ENCODE data around the gene OR2V2.
"Not testable (repeated sequence)": the region's sequence is repeated elsewhere in the genome, so short reads cannot be mapped to it uniquely, and the experiment has no call there.

The OR2V2 gene

GRCh38 chr5:181168595-181169118 is 21.3 kb downstream of the OR2V2 start:
- in situ Hi-C loops (cut with HindIII; ENCODE audit: low sequenced_read_pairs) = no loop called here

DNA sequence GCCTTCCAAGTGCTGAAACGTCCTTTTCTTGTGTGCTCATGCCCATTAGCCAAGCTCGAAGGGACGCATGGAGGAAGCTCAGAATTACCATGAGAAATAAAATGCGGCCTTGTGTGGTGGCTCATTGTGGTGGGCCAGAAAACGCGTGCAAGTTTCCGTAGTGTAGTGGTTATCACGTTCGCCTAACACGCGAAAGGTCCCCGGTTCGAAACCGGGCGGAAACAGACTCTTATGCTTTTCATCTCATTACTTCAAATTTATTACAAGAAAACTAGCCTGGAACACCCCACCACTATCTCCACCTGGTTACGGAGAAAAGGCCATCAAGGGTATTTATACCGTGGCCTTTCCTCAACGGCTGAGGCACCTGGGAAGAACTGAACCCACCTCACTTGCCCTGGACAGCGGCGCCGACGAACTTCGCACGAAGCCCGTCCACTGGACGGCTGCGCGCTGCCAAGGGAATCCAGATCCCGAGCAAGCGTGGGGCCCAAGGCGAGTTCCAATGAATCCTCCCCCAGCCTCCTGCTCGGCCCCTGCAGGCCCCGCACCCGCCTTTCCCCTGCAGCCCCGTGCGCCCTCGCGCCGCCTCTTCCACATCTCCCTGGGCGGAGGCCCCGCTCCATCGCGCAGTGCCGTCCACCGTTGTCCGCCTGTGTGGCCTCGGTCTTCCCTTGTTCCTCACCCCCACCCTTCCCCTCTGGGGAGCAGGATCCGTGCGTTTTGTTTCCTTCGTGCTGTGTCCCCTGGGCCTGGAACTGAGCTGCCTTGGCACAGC is 22.3 kb downstream of the OR2V2 start:
- in situ Hi-C loops (cut with HindIII; ENCODE audit: low sequenced_read_pairs) = not testable (repeated sequence)

GRCh38 chr5:181170237-181170825 is 22.9 kb downstream of the OR2V2 start:
- in situ Hi-C loops (cut with HindIII; ENCODE audit: low sequenced_read_pairs) = no loop called here

DNA sequence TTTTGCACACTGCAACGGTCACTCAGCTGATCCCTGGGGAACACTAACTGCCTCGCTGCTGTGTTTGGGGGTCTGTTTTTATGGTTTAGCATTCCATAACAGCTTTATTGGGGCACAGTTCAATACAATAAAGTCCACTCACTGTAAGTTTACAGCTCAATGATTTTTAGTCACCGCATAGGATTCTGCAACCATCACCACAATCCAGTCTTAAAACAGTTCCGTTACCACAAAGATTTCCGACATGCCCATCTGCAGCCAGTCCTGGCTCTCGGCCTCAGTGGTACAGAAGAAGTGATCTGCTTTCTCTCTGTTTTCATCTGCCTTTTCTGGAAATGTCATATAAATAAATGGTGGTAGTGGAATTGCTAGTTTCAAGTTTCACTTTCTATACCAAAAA is 23.6 kb downstream of the OR2V2 start:
- in situ Hi-C loops (cut with HindIII; ENCODE audit: low sequenced_read_pairs) = no loop called here

DNA sequence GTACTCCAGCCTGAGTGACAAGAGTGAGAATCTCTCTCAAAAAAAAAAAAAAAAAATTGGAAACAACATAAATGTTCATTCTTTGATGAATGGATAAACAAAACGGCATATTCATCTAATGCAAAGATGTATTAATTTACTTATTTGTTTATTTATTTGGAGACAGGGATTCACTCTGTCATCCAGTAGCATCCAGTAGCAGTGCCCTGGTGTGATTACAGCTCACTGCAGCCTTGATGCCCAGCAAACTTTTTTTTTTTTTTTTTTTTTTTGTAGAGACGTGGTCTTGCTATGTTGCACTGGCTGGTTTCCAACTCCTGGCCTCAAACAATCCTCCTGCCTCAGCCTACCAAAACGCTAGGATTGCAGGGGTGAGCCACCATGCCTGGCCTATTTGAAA is 24.4 kb downstream of the OR2V2 start:
- in situ Hi-C loops (cut with HindIII; ENCODE audit: low sequenced_read_pairs) = no loop called here

- in situ Hi-C loops (cut with HindIII; ENCODE audit: low sequenced_read_pairs) = no loop called here
Observed at GRCh38 chr5:181173027-181173419, 25.6 kb downstream of the OR2V2 start.

GRCh38 chr5:181173420-181174342 is 26.3 kb downstream of the OR2V2 start:
- in situ Hi-C loops (cut with HindIII; ENCODE audit: low sequenced_read_pairs) = no loop called here

- in situ Hi-C loops (cut with HindIII; ENCODE audit: low sequenced_read_pairs) = no loop called here
Observed at GRCh38 chr5:181176254-181176952, 29.0 kb downstream of the OR2V2 start.

- in situ Hi-C loops (cut with HindIII; ENCODE audit: low sequenced_read_pairs) = not testable (repeated sequence)
Observed at GRCh38 chr5:181177559-181177958, 30.2 kb downstream of the OR2V2 start.

DNA sequence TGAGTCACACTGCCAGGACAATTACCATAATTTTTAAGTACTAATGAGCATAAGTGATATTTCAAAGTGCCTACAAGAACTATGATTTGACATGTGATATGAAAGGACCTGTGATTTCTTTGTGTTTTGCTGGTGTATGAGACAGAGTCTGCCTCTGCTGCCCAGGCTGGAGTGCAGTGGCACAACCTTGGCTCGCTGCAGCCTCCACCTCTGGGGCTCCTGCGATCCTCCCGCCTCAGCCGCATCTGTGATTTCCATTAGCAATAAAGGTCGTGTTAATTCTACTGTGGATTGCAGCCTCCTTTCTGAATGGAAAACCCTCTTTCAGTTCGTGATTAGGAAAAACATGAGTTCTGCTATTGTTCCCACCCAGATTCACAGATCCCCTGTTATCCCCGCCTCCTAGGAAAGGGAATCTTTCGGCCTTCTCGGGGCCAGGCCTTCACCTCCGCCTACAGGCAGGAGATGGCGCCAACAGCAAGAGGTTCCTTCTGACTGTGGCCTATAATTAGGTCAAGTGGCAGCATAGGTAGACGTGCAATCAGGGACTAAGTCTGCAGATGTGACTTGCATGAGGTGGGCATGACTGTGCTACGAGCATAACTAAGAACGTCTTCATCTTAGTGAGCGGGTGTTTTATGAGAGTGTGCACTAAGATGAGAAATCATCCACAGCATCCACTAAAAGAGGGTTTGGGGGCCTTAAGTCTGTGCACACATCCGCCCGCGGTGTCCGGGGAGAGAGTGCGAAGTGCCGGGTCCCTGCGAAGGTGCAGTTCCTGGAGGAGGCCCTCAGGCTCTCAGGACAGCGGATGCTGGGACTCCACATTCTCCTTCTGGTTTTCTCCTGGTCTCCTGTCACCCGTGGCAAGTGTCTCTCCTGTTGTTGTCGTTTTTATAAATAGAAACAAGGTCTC is 34.5 kb downstream of the OR2V2 start:
- in situ Hi-C loops (cut with HindIII; ENCODE audit: low sequenced_read_pairs) = no loop called here

DNA sequence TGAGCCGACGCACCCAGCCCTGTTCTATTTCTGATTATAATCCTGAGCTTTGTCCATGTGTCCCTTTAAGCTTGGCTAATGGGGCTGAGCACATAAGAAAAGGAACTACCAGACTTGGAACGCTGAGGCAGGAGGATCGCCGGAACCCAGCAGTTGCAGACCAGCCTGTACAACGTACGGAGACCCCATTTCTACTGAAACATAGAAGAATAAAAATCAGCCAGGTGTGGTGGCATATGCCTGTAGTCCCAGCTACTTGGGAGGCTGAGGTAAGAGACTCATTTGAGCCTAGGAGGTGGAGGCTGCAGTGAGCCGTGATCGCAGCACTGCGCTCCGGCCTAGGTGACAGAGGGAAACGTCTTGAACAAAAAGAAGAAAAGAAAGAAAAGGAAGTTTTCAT is 35.3 kb downstream of the OR2V2 start:
- in situ Hi-C loops (cut with HindIII; ENCODE audit: low sequenced_read_pairs) = no loop called here

DNA sequence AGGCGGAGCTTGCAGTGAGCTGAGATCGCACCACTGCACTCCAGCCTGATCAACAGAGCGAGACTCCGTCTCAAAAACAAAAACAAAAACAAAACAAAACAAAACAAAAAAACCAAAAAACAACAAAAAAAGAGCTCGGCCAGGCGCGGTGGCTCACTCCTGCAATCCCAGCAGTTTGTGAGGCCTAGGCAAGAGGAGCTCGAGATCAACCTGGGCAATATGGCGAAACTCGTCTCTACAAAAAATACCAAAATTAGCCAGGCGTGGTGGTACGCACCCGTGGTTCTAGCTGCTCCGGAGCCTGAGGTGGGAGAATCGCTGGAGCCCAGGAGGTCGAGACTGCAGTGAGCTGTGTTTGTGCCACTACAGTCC is 37.4 kb downstream of the OR2V2 start:
- in situ Hi-C loops (cut with HindIII; ENCODE audit: low sequenced_read_pairs) = no loop called here

GRCh38 chr5:181185560-181185959 is 38.2 kb downstream of the OR2V2 start:
- in situ Hi-C loops (cut with HindIII; ENCODE audit: low sequenced_read_pairs) = no loop called here

DNA sequence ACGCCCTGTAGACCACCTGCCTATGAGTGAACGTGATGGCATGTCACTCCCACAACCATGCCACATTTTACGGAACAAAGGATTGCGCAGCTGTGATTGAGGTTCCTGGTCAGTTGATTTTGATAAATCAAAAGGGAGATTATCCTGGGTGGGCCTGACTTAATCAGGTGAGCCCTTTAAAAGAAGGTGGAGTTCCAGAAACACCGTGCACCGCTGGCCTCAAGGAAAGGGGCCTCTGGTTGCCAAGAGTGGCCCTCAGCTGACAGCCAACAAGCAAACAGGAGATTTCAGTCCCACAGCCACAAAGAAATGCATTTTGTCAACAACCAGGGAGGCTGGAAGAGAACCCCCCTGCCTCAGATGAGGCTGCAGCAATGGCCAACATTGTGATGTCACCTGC is 38.6 kb downstream of the OR2V2 start:
- in situ Hi-C loops (cut with HindIII; ENCODE audit: low sequenced_read_pairs) = no loop called here

DNA sequence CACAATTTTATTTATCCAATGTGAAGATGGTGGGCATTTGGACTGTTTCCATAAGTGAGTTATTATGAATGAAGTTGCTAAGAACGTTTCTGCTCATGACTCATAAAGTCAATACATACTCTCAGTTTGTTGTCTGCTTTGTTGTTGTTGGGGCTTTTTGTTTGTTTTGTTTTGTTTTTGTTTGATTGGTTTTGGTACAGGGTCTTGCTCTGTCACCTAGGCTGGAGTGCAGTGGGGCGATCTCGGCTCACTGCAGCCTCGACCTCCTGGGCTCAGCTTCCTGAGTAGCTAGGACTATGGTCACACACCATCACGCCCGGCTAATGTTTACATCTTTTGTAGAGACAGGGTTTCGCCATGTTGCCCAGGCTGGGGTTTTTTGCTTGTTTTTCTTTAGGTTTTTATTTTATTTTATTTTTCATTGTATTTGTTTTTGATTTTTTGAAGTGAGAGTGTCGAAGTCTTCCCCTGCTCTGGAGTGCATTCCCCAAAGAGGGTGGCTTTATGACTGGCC is 39.7 kb downstream of the OR2V2 start:
- in situ Hi-C loops (cut with HindIII; ENCODE audit: low sequenced_read_pairs) = no loop called here

DNA sequence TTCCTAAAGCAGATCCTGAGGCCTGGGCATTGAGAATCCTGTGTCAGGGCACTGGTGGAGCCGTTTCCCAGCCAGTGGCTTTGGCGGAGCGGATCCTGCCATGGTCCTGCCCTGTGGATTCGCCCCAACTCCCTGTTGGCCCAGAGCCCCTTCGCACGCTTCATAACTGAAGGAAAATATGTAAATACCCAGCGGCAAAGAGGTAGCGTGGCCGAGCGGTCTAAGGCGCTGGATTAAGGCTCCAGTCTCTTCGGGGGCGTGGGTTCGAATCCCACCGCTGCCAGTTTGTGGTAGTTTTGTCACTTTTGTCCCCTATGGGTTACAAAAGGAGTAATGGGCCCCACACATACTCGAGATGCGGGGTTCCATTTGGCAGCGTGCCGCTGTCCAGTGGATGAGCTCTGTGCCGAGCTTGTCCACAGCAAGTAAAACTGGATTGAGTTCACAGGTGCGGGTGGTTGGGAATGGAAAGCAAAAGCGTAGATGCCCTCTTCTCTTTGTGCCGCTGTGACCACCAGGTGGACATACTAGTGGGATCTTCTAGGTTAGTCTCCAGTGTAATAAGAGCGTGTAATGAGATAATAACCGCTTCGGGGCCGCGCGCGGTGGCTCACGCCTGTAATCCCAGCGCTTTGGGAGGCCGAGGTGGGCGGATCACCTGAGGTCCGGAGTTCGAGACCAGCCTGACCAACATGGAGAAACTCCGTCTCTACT is 40.3 kb downstream of the OR2V2 start:
- in situ Hi-C loops (cut with HindIII; ENCODE audit: low sequenced_read_pairs) = no loop called here

DNA sequence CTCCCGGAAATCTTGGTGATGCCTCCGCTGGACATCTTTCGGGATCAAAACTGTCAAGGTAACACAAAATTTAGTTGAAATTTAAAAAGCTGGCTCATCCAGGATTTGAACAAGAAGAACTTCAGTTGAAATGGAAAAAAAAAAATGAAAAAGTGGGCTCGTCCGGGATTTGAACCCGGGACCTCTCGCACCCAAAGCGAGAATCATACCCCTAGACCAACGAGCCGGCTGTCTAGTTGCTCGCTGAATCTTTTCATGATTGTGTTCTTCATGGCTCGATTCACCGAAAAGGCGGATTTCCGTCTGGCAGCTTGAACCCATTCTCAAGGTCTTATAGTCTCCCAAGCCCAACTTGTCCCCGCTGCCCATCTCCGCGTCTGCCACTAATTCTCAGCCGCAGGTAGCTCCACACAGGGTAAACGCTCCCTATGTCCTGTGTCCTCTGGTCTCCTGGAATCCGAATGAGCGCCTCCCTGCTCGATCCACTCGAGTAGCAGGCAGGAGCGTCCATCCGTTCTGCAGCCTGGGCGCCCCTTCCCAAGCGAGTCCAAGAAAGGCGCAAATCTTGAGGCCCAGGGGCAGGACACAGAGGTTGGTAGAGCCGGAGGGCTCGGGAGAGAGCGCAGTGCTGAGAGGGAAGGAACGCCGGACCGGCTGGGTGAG is 41.4 kb downstream of the OR2V2 start:
- in situ Hi-C loops (cut with HindIII; ENCODE audit: low sequenced_read_pairs) = no loop called here

GRCh38 chr5:181189363-181189961 is 42.1 kb downstream of the OR2V2 start:
- in situ Hi-C loops (cut with HindIII; ENCODE audit: low sequenced_read_pairs) = no loop called here
